ENCODE measurements around the gene PDCD11. TPM values are rescaled to one million over a fixed set of nuclear protein-coding genes. Genes with fewer than 3 reads are reported as not detected.

The PDCD11 gene
- polyA plus RNA-seq, 1 experiment = 18.5 TPM

GRCh38 chr10:103470761-103471653, 74.6 kb downstream of the PDCD11 start:
- CTCF ChIA-PET = no interaction called here
- Histone ChIP-seq H3K27ac (ENCODE audit: low read depth, low read length) (no peak overlapping the region), H3K4me3 (ENCODE audit: low read depth, low read length) (no peak overlapping the region), H3K9me3 (ENCODE audit: control insufficient read depth, insufficient read depth, low read length) (no peaks in the 10 kb centered on the region; the same call in 1 of the 2 replicates), H3K27me3 (ENCODE audit: control insufficient read depth, insufficient read depth, low read length) (peaks cover 6% of the 10 kb centered on the region)
- no peak for TF ChIP-seq CTCF (IDR thresholded peaks at IDR 0.05; ENCODE audit: low read depth, low read length)
- DNase-seq (ENCODE audit: low read depth, low spot score) = no peak
- POLR2A ChIA-PET = no interaction called here

- DNase-seq (ENCODE audit: low read depth, low spot score) = no peak
- peaks cover 14% of the 10 kb centered on the region for H3K27me3 ChIP-seq (ENCODE audit: control insufficient read depth, insufficient read depth, low read length)
- POLR2A ChIA-PET = no interaction called here
- no peak overlapping the region for H3K27ac ChIP-seq (ENCODE audit: low read depth, low read length)
- H3K4me3 ChIP-seq (ENCODE audit: low read depth, low read length) = no peak overlapping the region
- CTCF ChIA-PET = interaction anchor here (1.0 kb wide), 1 partner anchor 14 kb away, joined by 3 read pairs; no protein-coding TSS in a partner anchor
- no peaks in the 10 kb centered on the region; the same call in 1 of the 2 replicates for H3K9me3 ChIP-seq (ENCODE audit: control insufficient read depth, insufficient read depth, low read length)
- no peak for TF ChIP-seq CTCF (IDR thresholded peaks at IDR 0.05; ENCODE audit: low read depth, low read length)
Observed at GRCh38 chr10:103472005-103472404, 75.6 kb downstream of the PDCD11 start.

GRCh38 chr10:103473261-103473671, 76.8 kb downstream of the PDCD11 start:
- Histone ChIP-seq H3K9me3 (ENCODE audit: control insufficient read depth, insufficient read depth, low read length) (no peaks in the 10 kb centered on the region; the same call in 1 of the 2 replicates), H3K27ac (ENCODE audit: low read depth, low read length) (no peak overlapping the region), H3K4me3 (ENCODE audit: low read depth, low read length) (no peak overlapping the region), H3K27me3 (ENCODE audit: control insufficient read depth, insufficient read depth, low read length) (peaks cover 17% of the 10 kb centered on the region)
- DNase-seq (ENCODE audit: low read depth, low spot score) = no peak
- POLR2A ChIA-PET = no interaction called here
- CTCF ChIA-PET = interaction anchor here (0.8 kb wide), 1 partner anchor 12 kb away, joined by 3 read pairs; no protein-coding TSS in a partner anchor
- TF ChIP-seq CTCF (IDR thresholded peaks at IDR 0.05; ENCODE audit: low read depth, low read length) = no peak

- no peak for DNase-seq (ENCODE audit: low read depth, low spot score)
- H3K27me3 ChIP-seq (ENCODE audit: control insufficient read depth, insufficient read depth, low read length) = peaks cover 17% of the 10 kb centered on the region
- no peaks in the 10 kb centered on the region; the same call in 1 of the 2 replicates for H3K9me3 ChIP-seq (ENCODE audit: control insufficient read depth, insufficient read depth, low read length)
- H3K27ac ChIP-seq (ENCODE audit: low read depth, low read length) = no peak overlapping the region
- ChIA-PET CTCF (interaction anchor here (0.8 to 1.2 kb wide), 2 partner anchors 11 to 212 kb away, joined by 3 read pairs; no protein-coding TSS in a partner anchor), POLR2A (no interaction called here)
- no peak overlapping the region for H3K4me3 ChIP-seq (ENCODE audit: low read depth, low read length)
- no peak for TF ChIP-seq CTCF (IDR thresholded peaks at IDR 0.05; ENCODE audit: low read depth, low read length)
Observed at GRCh38 chr10:103474077-103474476, 77.7 kb downstream of the PDCD11 start.

- no peak overlapping the region for H3K27ac ChIP-seq (ENCODE audit: low read depth, low read length)
- ChIA-PET CTCF (interaction anchor here (1.1 to 2.6 kb wide), 3 partner anchors 10 to 211 kb away, joined by 3 to 9 read pairs (median 5); no protein-coding TSS in a partner anchor), POLR2A (no interaction called here)
- H3K4me3 ChIP-seq (ENCODE audit: low read depth, low read length) = no peak overlapping the region
- H3K27me3 ChIP-seq (ENCODE audit: control insufficient read depth, insufficient read depth, low read length) = peaks cover 17% of the 10 kb centered on the region
- no peaks in the 10 kb centered on the region; the same call in 1 of the 2 replicates for H3K9me3 ChIP-seq (ENCODE audit: control insufficient read depth, insufficient read depth, low read length)
- no peak for DNase-seq (ENCODE audit: low read depth, low spot score)
- no peak for TF ChIP-seq CTCF (IDR thresholded peaks at IDR 0.05; ENCODE audit: low read depth, low read length)
Observed at GRCh38 chr10:103475437-103475836, 79.0 kb downstream of the PDCD11 start.

Data from AG04450 (cell line).